Measurements from ENCODE around the gene PNLIPRP1. TPM values are rescaled to one million over a fixed set of nuclear protein-coding genes. Genes with fewer than 3 reads are reported as not detected.

Gene PNLIPRP1
- polyA plus RNA-seq, 3 donors = 0.04 TPM; not detected in 2

DNA sequence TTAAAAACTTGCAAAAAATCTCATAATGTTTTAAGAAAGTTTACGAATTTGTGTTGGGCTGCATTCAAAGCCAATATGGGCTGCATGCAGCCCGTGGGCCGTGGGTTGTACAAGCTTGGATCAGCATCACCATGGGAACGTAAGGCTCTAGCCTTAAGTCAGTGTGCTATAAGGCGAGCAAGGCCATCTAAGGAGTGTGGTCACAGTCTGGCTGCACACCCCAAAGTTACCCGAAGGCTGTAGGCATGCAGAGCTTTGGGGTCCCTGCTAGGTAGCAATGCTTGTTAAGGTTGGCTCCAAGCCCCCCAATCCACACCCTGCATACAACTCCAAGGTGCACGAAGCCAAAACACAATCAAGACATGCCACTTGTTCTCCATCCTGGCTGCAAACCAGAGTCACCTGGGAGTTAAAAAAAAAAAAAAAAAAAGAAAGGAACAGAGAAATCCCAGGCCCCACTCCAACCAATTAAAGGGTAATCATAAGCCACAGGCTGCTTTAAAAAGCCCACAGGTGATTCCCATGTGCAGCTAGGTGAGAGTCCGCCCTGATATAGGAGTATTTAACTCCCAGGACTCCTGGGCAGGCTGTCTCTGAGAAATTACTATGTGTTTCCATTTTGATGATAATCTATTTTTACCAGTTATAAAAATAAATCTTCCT is 21.5 kb downstream of the PNLIPRP1 start:
- H2AFZ ChIP-seq (ENCODE audit: insufficient read depth, low read depth, low read length, poor library complexity, severe bottlenecking) = no peak overlapping the region
- Mint-ChIP-seq H3K9me3 (peaks cover 3 to 19% (median 9%) of the 10 kb centered on the region in 7 donors), H3K27me3 (ENCODE audit: low read depth in 3 of 3) (peaks cover 18 to 35% (median 32%) of the 10 kb centered on the region in 3 donors), H3K27ac (no peak overlapping the region), H3K36me3 (no peaks in the 10 kb centered on the region), H3K4me1 (no peaks in the 10 kb centered on the region), H3K4me3 (no peak overlapping the region)
- H3K79me2 ChIP-seq (ENCODE audit: insufficient read depth, low read length) = no peaks in the 10 kb centered on the region
- no peak overlapping the region for H3K27ac ChIP-seq (ENCODE audit: low read depth in 1 of 2, low read length in 2 of 2)
- TF ChIP-seq CTCF (IDR thresholded peaks at IDR 0.05) = no peak
- H3K9ac ChIP-seq (ENCODE audit: insufficient read depth, low read length, poor library complexity, severe bottlenecking) = no peak overlapping the region
- H3K4me1 ChIP-seq (ENCODE audit: control insufficient read depth in 1 of 2, insufficient read depth in 2 of 2, low read length in 2 of 2) = no peaks in the 10 kb centered on the region
- peaks cover 0 to 10% of the 10 kb centered on the region in 2 donors for H3K9me3 ChIP-seq (replicated peaks in 1 of 2; ENCODE audit: control insufficient read depth in 1 of 2, insufficient read depth in 1 of 2, low read length in 2 of 2)
- no peaks in the 10 kb centered on the region for H4K20me1 ChIP-seq (ENCODE audit: insufficient read depth, low read length)
- intact Hi-C loops (cut with micrococcal nuclease) = no loop called here
- no peaks in the 10 kb centered on the region for H3K36me3 ChIP-seq (replicated peaks in 1 of 2; ENCODE audit: control insufficient read depth in 1 of 2, insufficient read depth in 2 of 2, low read length in 2 of 2)
- peaks cover 0 to 26% of the 10 kb centered on the region in 2 donors for H3K27me3 ChIP-seq (ENCODE audit: control insufficient read depth in 2 of 2, insufficient read depth in 2 of 2, low read length in 2 of 2)
- DNase-seq = no peak
- 92% methylated on average over 4 of the region's 8 CpGs for WGBS (ENCODE audit: insufficient coverage)
- no peak overlapping the region for H3K4me2 ChIP-seq (replicated peaks; ENCODE audit: extremely low read depth, low read length, poor library complexity, severe bottlenecking)
- no peak overlapping the region for H3K4me3 ChIP-seq (replicated peaks in 1 of 3; ENCODE audit: low read depth in 2 of 3, low read length in 3 of 3)

GRCh38 chr10:116613471-116613870 is 22.7 kb downstream of the PNLIPRP1 start:
- Histone ChIP-seq H3K4me1 (ENCODE audit: control insufficient read depth in 1 of 2, insufficient read depth in 2 of 2, low read length in 2 of 2) (no peaks in the 10 kb centered on the region), H3K9me3 (replicated peaks in 1 of 2; ENCODE audit: control insufficient read depth in 1 of 2, insufficient read depth in 1 of 2, low read length in 2 of 2) (peaks cover 0 to 10% of the 10 kb centered on the region in 2 donors), H4K20me1 (ENCODE audit: insufficient read depth, low read length) (no peaks in the 10 kb centered on the region), H3K27ac (ENCODE audit: low read depth in 1 of 2, low read length in 2 of 2) (no peak overlapping the region), H3K79me2 (ENCODE audit: insufficient read depth, low read length) (no peaks in the 10 kb centered on the region), H3K4me3 (replicated peaks in 1 of 3; ENCODE audit: low read depth in 2 of 3, low read length in 3 of 3) (no peak overlapping the region), H3K4me2 (replicated peaks; ENCODE audit: extremely low read depth, low read length, poor library complexity, severe bottlenecking) (no peak overlapping the region), H3K9ac (ENCODE audit: insufficient read depth, low read length, poor library complexity, severe bottlenecking) (no peak overlapping the region), H2AFZ (ENCODE audit: insufficient read depth, low read depth, low read length, poor library complexity, severe bottlenecking) (no peak overlapping the region), H3K27me3 (ENCODE audit: control insufficient read depth in 2 of 2, insufficient read depth in 2 of 2, low read length in 2 of 2) (peaks cover 0 to 22% of the 10 kb centered on the region in 2 donors), H3K36me3 (replicated peaks in 1 of 2; ENCODE audit: control insufficient read depth in 1 of 2, insufficient read depth in 2 of 2, low read length in 2 of 2) (no peaks in the 10 kb centered on the region)
- Mint-ChIP-seq H3K4me3 (no peak overlapping the region), H3K9me3 (peaks cover 3 to 17% (median 9%) of the 10 kb centered on the region in 7 donors), H3K36me3 (no peaks in the 10 kb centered on the region), H3K27me3 (ENCODE audit: low read depth in 3 of 3) (peaks cover 17 to 28% (median 25%) of the 10 kb centered on the region in 3 donors), H3K4me1 (no peaks in the 10 kb centered on the region), H3K27ac (no peak overlapping the region)
- intact Hi-C loops (cut with micrococcal nuclease) = no loop called here
- TF ChIP-seq CTCF (IDR thresholded peaks at IDR 0.05) = no peak
- DNase-seq = no peak
- WGBS (ENCODE audit: insufficient coverage) = 100% methylated on average over 2 of the region's 2 CpGs
